22Rv1 (cell line): ENCODE data around the gene TBC1D3B.
"Not testable (repeated sequence)": the region's sequence is repeated elsewhere in the genome, so short reads cannot be mapped to it uniquely, and the experiment has no call there.

ENCODE experiments used
- ZFX ChIP-seq: fragments of 450-650 bp; IDR thresholded peaks from 2 replicates; pipeline ENCODE4 v1.6.1; 2017; ENCODE audit warnings: antibody characterized with exemption, borderline replicate concordance
- TF ChIP-seq, protein P1 (sequence below): fragments of 450-650 bp; IDR thresholded peaks from 2 replicates; pipeline ENCODE4 v1.5.1; 2017; ENCODE audit warnings: mild to moderate bottlenecking

DNA sequence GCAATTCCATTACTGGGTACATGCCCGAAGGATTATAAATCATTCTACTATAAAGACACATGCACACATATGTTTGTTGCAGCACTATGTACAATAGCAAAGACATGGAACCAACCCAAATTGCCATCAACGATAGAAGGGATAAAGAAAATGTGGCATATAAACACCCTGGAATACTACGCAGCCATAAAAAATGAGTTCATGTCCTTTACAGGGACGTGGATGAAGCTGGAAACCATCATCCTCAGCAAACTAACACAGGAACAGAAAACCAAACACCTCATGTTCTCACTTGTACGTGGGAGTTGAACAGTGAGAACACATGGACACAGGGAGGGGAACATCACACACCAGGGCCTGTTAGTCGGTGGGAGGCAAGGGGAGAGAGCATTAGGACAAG lies 55.3 kb downstream of the TBC1D3B start:
- TF ChIP-seq, protein P1, sequence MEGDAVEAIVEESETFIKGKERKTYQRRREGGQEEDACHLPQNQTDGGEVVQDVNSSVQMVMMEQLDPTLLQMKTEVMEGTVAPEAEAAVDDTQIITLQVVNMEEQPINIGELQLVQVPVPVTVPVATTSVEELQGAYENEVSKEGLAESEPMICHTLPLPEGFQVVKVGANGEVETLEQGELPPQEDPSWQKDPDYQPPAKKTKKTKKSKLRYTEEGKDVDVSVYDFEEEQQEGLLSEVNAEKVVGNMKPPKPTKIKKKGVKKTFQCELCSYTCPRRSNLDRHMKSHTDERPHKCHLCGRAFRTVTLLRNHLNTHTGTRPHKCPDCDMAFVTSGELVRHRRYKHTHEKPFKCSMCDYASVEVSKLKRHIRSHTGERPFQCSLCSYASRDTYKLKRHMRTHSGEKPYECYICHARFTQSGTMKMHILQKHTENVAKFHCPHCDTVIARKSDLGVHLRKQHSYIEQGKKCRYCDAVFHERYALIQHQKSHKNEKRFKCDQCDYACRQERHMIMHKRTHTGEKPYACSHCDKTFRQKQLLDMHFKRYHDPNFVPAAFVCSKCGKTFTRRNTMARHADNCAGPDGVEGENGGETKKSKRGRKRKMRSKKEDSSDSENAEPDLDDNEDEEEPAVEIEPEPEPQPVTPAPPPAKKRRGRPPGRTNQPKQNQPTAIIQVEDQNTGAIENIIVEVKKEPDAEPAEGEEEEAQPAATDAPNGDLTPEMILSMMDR: not testable (repeated sequence)
- not testable (repeated sequence) for TF ChIP-seq ZFX
